Mesenteric fat pad (tissue), 1 donor: ENCODE measurements around the gene NUP153. TPM values are rescaled to one million over a fixed set of nuclear protein-coding genes. Genes with fewer than 3 reads are reported as not detected.
A peak's percentile ranks its signal among the peaks of the same experiment; 100 is the strongest.
"Not testable (repeated sequence)": the region's sequence is repeated elsewhere in the genome, so short reads cannot be mapped to it uniquely, and the experiment has no call there.

ENCODE experiments used
- DNase-seq: peaks from one replicate; pipeline ENCODE4 v3.0.0-alpha.2; 2020; ENCODE audit warnings: low spot score
- total RNA-seq: library from RNA; stranded (reverse); fragmentation: NEBNext Ultra II Directional; extraction: Animal tissue kit (Norgen Biotek cat#: 25700); gene quantifications from one replicate; pipeline ENCODE4 v1.2.1, GENCODE V29; 2021
- donor health status: DM: yes; HTN: yes; CAD: no.

NUP153 gene
- total RNA-seq, 1 donor from 2014 or later, result 43.0 TPM

- DNase-seq, result no peak
Measured at GRCh38 chr6:17615794-17616193, 90.9 kb downstream of the NUP153 start.

GRCh38 chr6:17612048-17612447, 94.7 kb downstream of the NUP153 start:
- no peak for DNase-seq

GRCh38 chr6:17610835-17611234, 95.9 kb downstream of the NUP153 start:
- no peak for DNase-seq

GRCh38 chr6:17606606-17607005, 100.1 kb downstream of the NUP153 start:
- DNase-seq, result no peak

- no peak for DNase-seq
Measured at GRCh38 chr6:17602888-17603287, 103.8 kb downstream of the NUP153 start.

- no peak for DNase-seq
Measured at GRCh38 chr6:17601386-17601703, 105.4 kb downstream of the NUP153 start.

- peak; percentile 90 for DNase-seq
Measured at GRCh38 chr6:17600527-17601385, 106.0 kb downstream of the NUP153 start.

GRCh38 chr6:17599877-17600526, 106.7 kb downstream of the NUP153 start, which contains the start of gene FAM8A1:
Gene FAM8A1, plus strand, starts transcription at chr6:17600302. Its CDS starts 108 bp downstream, at chr6:17600410.
- peak; percentile 99 for DNase-seq

- DNase-seq, result no peak
Measured at GRCh38 chr6:17596085-17596484, 110.6 kb downstream of the NUP153 start.

- DNase-seq, result no peak
Measured at GRCh38 chr6:17593246-17593645, 113.5 kb downstream of the NUP153 start.

GRCh38 chr6:17591287-17591686, 115.4 kb downstream of the NUP153 start:
- no peak for DNase-seq

GRCh38 chr6:17589406-17590096, 117.2 kb downstream of the NUP153 start:
- no peak for DNase-seq

GRCh38 chr6:17588011-17588410, 118.7 kb downstream of the NUP153 start:
- no peak for DNase-seq

GRCh38 chr6:17586623-17587022, 120.1 kb downstream of the NUP153 start:
- not testable (repeated sequence) for DNase-seq

GRCh38 chr6:17585766-17586490, 120.8 kb downstream of the NUP153 start:
- no peak for DNase-seq

GRCh38 chr6:17584241-17584803, 122.4 kb downstream of the NUP153 start:
- DNase-seq, result no peak

- no peak for DNase-seq
Measured at GRCh38 chr6:17583811-17584210, 122.9 kb downstream of the NUP153 start.

GRCh38 chr6:17581282-17581681, 125.4 kb downstream of the NUP153 start:
- DNase-seq, result not testable (repeated sequence)

- DNase-seq, result no peak
Measured at GRCh38 chr6:17580518-17581048, 126.1 kb downstream of the NUP153 start.

GRCh38 chr6:17577059-17577458, 129.7 kb downstream of the NUP153 start:
- DNase-seq, result no peak
